ENCODE results near the gene CMYA5. TPM values are rescaled to one million over a fixed set of nuclear protein-coding genes. Genes with fewer than 3 reads are reported as not detected.

The CMYA5 gene
- total RNA-seq, 1 donor from 2014 or later: 0.36 TPM

GRCh38 chr5:79753877-79754645 lies 64.4 kb downstream of the CMYA5 start:
- H3K36me3 Mint-ChIP-seq (ENCODE audit: low read depth, unreplicated experiment): no peaks in the 10 kb centered on the region
- no peak overlapping the region for H3K4me3 Mint-ChIP-seq (ENCODE audit: unreplicated experiment)
- H3K9me3 Mint-ChIP-seq (ENCODE audit: unreplicated experiment): no peaks in the 10 kb centered on the region
- peaks cover 4% of the 10 kb centered on the region for H3K4me1 Mint-ChIP-seq (ENCODE audit: unreplicated experiment)
- no peak for DNase-seq (ENCODE audit: low spot score)
- TF ChIP-seq, protein P1, sequence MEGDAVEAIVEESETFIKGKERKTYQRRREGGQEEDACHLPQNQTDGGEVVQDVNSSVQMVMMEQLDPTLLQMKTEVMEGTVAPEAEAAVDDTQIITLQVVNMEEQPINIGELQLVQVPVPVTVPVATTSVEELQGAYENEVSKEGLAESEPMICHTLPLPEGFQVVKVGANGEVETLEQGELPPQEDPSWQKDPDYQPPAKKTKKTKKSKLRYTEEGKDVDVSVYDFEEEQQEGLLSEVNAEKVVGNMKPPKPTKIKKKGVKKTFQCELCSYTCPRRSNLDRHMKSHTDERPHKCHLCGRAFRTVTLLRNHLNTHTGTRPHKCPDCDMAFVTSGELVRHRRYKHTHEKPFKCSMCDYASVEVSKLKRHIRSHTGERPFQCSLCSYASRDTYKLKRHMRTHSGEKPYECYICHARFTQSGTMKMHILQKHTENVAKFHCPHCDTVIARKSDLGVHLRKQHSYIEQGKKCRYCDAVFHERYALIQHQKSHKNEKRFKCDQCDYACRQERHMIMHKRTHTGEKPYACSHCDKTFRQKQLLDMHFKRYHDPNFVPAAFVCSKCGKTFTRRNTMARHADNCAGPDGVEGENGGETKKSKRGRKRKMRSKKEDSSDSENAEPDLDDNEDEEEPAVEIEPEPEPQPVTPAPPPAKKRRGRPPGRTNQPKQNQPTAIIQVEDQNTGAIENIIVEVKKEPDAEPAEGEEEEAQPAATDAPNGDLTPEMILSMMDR (IDR thresholded peaks at IDR 0.05; ENCODE audit: unreplicated experiment): no peak
- no peak overlapping the region for H3K27ac Mint-ChIP-seq (ENCODE audit: unreplicated experiment)
- no peaks in the 10 kb centered on the region for H3K27me3 Mint-ChIP-seq (ENCODE audit: unreplicated experiment)

- no peaks in the 10 kb centered on the region for H3K27me3 Mint-ChIP-seq (ENCODE audit: unreplicated experiment)
- no peak for DNase-seq (ENCODE audit: low spot score)
- H3K9me3 Mint-ChIP-seq (ENCODE audit: unreplicated experiment): no peaks in the 10 kb centered on the region
- TF ChIP-seq, protein P1 (IDR thresholded peaks at IDR 0.05; ENCODE audit: unreplicated experiment): no peak
- H3K36me3 Mint-ChIP-seq (ENCODE audit: low read depth, unreplicated experiment): no peaks in the 10 kb centered on the region
- no peak overlapping the region for H3K4me3 Mint-ChIP-seq (ENCODE audit: unreplicated experiment)
- peaks cover 4% of the 10 kb centered on the region for H3K4me1 Mint-ChIP-seq (ENCODE audit: unreplicated experiment)
- H3K27ac Mint-ChIP-seq (ENCODE audit: unreplicated experiment): no peak overlapping the region
Observed at GRCh38 chr5:79754865-79755555, 65.4 kb downstream of the CMYA5 start.

GRCh38 chr5:79756076-79756475 lies 66.4 kb downstream of the CMYA5 start:
- H3K9me3 Mint-ChIP-seq (ENCODE audit: unreplicated experiment): no peaks in the 10 kb centered on the region
- no peaks in the 10 kb centered on the region for H3K27me3 Mint-ChIP-seq (ENCODE audit: unreplicated experiment)
- H3K36me3 Mint-ChIP-seq (ENCODE audit: low read depth, unreplicated experiment): no peaks in the 10 kb centered on the region
- H3K4me1 Mint-ChIP-seq (ENCODE audit: unreplicated experiment): peaks cover 4% of the 10 kb centered on the region
- H3K4me3 Mint-ChIP-seq (ENCODE audit: unreplicated experiment): no peak overlapping the region
- DNase-seq (ENCODE audit: low spot score): no peak
- TF ChIP-seq, protein P1 (IDR thresholded peaks at IDR 0.05; ENCODE audit: unreplicated experiment): no peak
- no peak overlapping the region for H3K27ac Mint-ChIP-seq (ENCODE audit: unreplicated experiment)

- H3K27ac Mint-ChIP-seq (ENCODE audit: unreplicated experiment): no peak overlapping the region
- H3K9me3 Mint-ChIP-seq (ENCODE audit: unreplicated experiment): no peaks in the 10 kb centered on the region
- DNase-seq (ENCODE audit: low spot score): no peak
Observed at GRCh38 chr5:79759436-79759835, 69.8 kb downstream of the CMYA5 start.

More at GRCh38 chr5:79759436-79759835, 69.8 kb downstream of the CMYA5 start:
- TF ChIP-seq, protein P1 (IDR thresholded peaks at IDR 0.05; ENCODE audit: unreplicated experiment): no peak
- no peaks in the 10 kb centered on the region for H3K36me3 Mint-ChIP-seq (ENCODE audit: low read depth, unreplicated experiment)
- H3K27me3 Mint-ChIP-seq (ENCODE audit: unreplicated experiment): no peaks in the 10 kb centered on the region
- peaks cover 4% of the 10 kb centered on the region for H3K4me1 Mint-ChIP-seq (ENCODE audit: unreplicated experiment)
- H3K4me3 Mint-ChIP-seq (ENCODE audit: unreplicated experiment): no peak overlapping the region

Measured in endothelial cell (in vitro differentiated cells).